Glutamatergic neuron (in vitro differentiated cells): ENCODE measurements around the gene GALR1. TPM values are rescaled to one million over a fixed set of nuclear protein-coding genes. Genes with fewer than 3 reads are reported as not detected.

Experiments used
- DNase-seq: peaks from one replicate; pipeline ENCODE4 v3.0.0; 2022
- H3K27ac Mint-ChIP-seq: one replicate; pipeline ENCODE4 v1.8.0; 2020; ENCODE audit warnings: mild to moderate bottlenecking, mixed read lengths, inconsistent platforms; ENCODE audit not compliant: unreplicated experiment
- H3K27me3 Mint-ChIP-seq: one replicate; pipeline ENCODE4 v1.8.0; 2020; ENCODE audit warnings: mild to moderate bottlenecking, moderate library complexity, mixed read lengths, inconsistent platforms; ENCODE audit not compliant: unreplicated experiment
- H3K36me3 Mint-ChIP-seq: one replicate; pipeline ENCODE4 v1.8.0; 2020; ENCODE audit warnings: mild to moderate bottlenecking, mixed read lengths, inconsistent platforms; ENCODE audit not compliant: unreplicated experiment
- H3K4me1 Mint-ChIP-seq: one replicate; pipeline ENCODE4 v1.8.0; 2020; ENCODE audit warnings: mild to moderate bottlenecking, low read depth, mixed read lengths, inconsistent platforms; ENCODE audit not compliant: unreplicated experiment
- H3K4me3 Mint-ChIP-seq: one replicate; pipeline ENCODE4 v1.8.0; 2020; ENCODE audit warnings: mild to moderate bottlenecking, mixed read lengths, inconsistent platforms; ENCODE audit not compliant: unreplicated experiment
- H3K9me3 Mint-ChIP-seq: one replicate; pipeline ENCODE4 v1.8.0; 2020; ENCODE audit warnings: mild to moderate bottlenecking, moderate library complexity, mixed read lengths, inconsistent platforms; ENCODE audit not compliant: unreplicated experiment
- total RNA-seq: library from RNA; stranded (reverse); fragmentation: NEBNext Ultra II Directional; extraction: Animal tissue kit (Norgen Biotek cat#: 25700); gene quantifications from one replicate; pipeline ENCODE4 v1.2.1, GENCODE V29; 2021; ENCODE audit not compliant: unreplicated experiment
- TF ChIP-seq, protein P1 (sequence below): fragments of 200-600 bp; sonication (generic); IDR thresholded peaks from one replicate; pipeline ENCODE4 v1.5.0; 2021; ENCODE audit not compliant: partially characterized antibody, unreplicated experiment

Gene GALR1
- total RNA-seq, 1 donor from 2014 or later: 0.49 TPM

DNA sequence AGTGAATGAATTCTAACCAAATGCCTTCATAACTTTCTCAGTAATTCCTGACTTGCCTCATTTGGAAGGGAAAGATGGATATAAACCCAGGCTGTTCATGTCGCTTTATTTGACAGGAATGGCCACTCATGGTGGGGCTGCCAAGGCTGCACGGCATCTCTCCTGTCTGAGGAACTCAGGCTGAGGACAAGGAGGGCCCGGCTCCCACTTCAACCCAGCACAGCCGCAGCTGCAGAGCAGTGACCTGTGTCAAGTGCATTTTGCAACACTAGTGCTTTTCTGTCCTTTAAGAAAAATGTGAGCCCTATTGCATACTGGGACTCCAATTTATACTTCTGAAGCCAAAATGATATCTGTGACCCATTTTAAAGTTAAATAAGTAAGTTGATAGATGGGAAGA lies 45.8 kb upstream of the GALR1 start:
- H3K27ac Mint-ChIP-seq: no peak overlapping the region
- TF ChIP-seq, protein P1, sequence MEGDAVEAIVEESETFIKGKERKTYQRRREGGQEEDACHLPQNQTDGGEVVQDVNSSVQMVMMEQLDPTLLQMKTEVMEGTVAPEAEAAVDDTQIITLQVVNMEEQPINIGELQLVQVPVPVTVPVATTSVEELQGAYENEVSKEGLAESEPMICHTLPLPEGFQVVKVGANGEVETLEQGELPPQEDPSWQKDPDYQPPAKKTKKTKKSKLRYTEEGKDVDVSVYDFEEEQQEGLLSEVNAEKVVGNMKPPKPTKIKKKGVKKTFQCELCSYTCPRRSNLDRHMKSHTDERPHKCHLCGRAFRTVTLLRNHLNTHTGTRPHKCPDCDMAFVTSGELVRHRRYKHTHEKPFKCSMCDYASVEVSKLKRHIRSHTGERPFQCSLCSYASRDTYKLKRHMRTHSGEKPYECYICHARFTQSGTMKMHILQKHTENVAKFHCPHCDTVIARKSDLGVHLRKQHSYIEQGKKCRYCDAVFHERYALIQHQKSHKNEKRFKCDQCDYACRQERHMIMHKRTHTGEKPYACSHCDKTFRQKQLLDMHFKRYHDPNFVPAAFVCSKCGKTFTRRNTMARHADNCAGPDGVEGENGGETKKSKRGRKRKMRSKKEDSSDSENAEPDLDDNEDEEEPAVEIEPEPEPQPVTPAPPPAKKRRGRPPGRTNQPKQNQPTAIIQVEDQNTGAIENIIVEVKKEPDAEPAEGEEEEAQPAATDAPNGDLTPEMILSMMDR: no peak
- H3K9me3 Mint-ChIP-seq: no peaks in the 10 kb centered on the region
- peaks cover 5% of the 10 kb centered on the region for H3K36me3 Mint-ChIP-seq
- H3K4me3 Mint-ChIP-seq: no peak overlapping the region
- H3K4me1 Mint-ChIP-seq: peaks cover 8% of the 10 kb centered on the region
- DNase-seq: no peak
- H3K27me3 Mint-ChIP-seq: peaks cover 3% of the 10 kb centered on the region

GRCh38 chr18:77205769-77206168 lies 43.9 kb upstream of the GALR1 start:
- peaks cover under 1% of the 10 kb centered on the region for H3K36me3 Mint-ChIP-seq
- H3K27ac Mint-ChIP-seq: no peak overlapping the region
- peaks cover 3% of the 10 kb centered on the region for H3K27me3 Mint-ChIP-seq
- no peak for DNase-seq
- H3K9me3 Mint-ChIP-seq: peaks cover 2% of the 10 kb centered on the region
- H3K4me3 Mint-ChIP-seq: no peak overlapping the region
- TF ChIP-seq, protein P1: no peak
- peaks cover 8% of the 10 kb centered on the region for H3K4me1 Mint-ChIP-seq

- Mint-ChIP-seq H3K9me3 (peaks cover 2% of the 10 kb centered on the region), H3K27ac (no peak overlapping the region), H3K27me3 (peaks cover 3% of the 10 kb centered on the region), H3K36me3 (no peaks in the 10 kb centered on the region), H3K4me3 (no peak overlapping the region), H3K4me1 (peaks cover 14% of the 10 kb centered on the region)
- TF ChIP-seq, protein P1: no peak
- DNase-seq: no peak
Measured at GRCh38 chr18:77206676-77207374, 42.8 kb upstream of the GALR1 start.

- Mint-ChIP-seq H3K36me3 (no peaks in the 10 kb centered on the region), H3K4me3 (no peak overlapping the region), H3K4me1 (peaks cover 19% of the 10 kb centered on the region), H3K27ac (no peak overlapping the region), H3K27me3 (peaks cover 3% of the 10 kb centered on the region), H3K9me3 (peaks cover 2% of the 10 kb centered on the region)
- no peak for DNase-seq
- TF ChIP-seq, protein P1: peak; percentile 35
Measured at GRCh38 chr18:77207540-77207939, 42.1 kb upstream of the GALR1 start.

- H3K4me1 Mint-ChIP-seq: peaks cover 20% of the 10 kb centered on the region
- no peaks in the 10 kb centered on the region for H3K36me3 Mint-ChIP-seq
- no peak for DNase-seq
- H3K9me3 Mint-ChIP-seq: peaks cover 2% of the 10 kb centered on the region
- H3K4me3 Mint-ChIP-seq: no peak overlapping the region
- H3K27me3 Mint-ChIP-seq: peaks cover 3% of the 10 kb centered on the region
- H3K27ac Mint-ChIP-seq: no peak overlapping the region
- TF ChIP-seq, protein P1: no peak
Measured at GRCh38 chr18:77208964-77209363, 40.7 kb upstream of the GALR1 start.
